Measurements from ENCODE around the gene SUSD6.
"Not testable (repeated sequence)": the region's sequence is repeated elsewhere in the genome, so short reads cannot be mapped to it uniquely, and the experiment has no call there.

Gene SUSD6

GRCh38 chr14:69715725-69716477 lies 104.5 kb downstream of the SUSD6 start:
- DNase-seq, result no peak

- peak; percentile 66 for DNase-seq
Measured at GRCh38 chr14:69716478-69717187, 105.2 kb downstream of the SUSD6 start.

- DNase-seq, result not testable (repeated sequence)
Measured at GRCh38 chr14:69718614-69719013, 107.2 kb downstream of the SUSD6 start.

GRCh38 chr14:69719501-69719951 lies 108.1 kb downstream of the SUSD6 start:
- DNase-seq, result no peak

- DNase-seq, result no peak
Measured at GRCh38 chr14:69720912-69721311, 109.5 kb downstream of the SUSD6 start.

GRCh38 chr14:69726761-69727511 lies 115.5 kb downstream of the SUSD6 start:
- peak; percentile 87 for DNase-seq

GRCh38 chr14:69727860-69728259 lies 116.5 kb downstream of the SUSD6 start:
- no peak for DNase-seq

GRCh38 chr14:69731919-69732598 lies 120.7 kb downstream of the SUSD6 start:
- not testable (repeated sequence) for DNase-seq

GRCh38 chr14:69736405-69736804 lies 125.0 kb downstream of the SUSD6 start:
- not testable (repeated sequence) for DNase-seq

- no peak for DNase-seq
Measured at GRCh38 chr14:69741055-69741454, 129.7 kb downstream of the SUSD6 start.

- DNase-seq, result no peak
Measured at GRCh38 chr14:69749956-69750355, 138.6 kb downstream of the SUSD6 start.

GRCh38 chr14:69750495-69750894 lies 139.1 kb downstream of the SUSD6 start:
- DNase-seq, result no peak

- DNase-seq, result no peak
Measured at GRCh38 chr14:69752773-69753172, 141.4 kb downstream of the SUSD6 start.

GRCh38 chr14:69753860-69754259 lies 142.5 kb downstream of the SUSD6 start:
- DNase-seq, result no peak

- no peak for DNase-seq
Measured at GRCh38 chr14:69754487-69754886, 143.1 kb downstream of the SUSD6 start.

- DNase-seq, result no peak
Measured at GRCh38 chr14:69755296-69755695, 143.9 kb downstream of the SUSD6 start.

- no peak for DNase-seq
Measured at GRCh38 chr14:69755784-69756183, 144.4 kb downstream of the SUSD6 start.

- DNase-seq, result no peak
Measured at GRCh38 chr14:69756298-69756697, 144.9 kb downstream of the SUSD6 start.

GRCh38 chr14:69760810-69761209 lies 149.4 kb downstream of the SUSD6 start:
- no peak for DNase-seq

GRCh38 chr14:69763761-69764510 lies 152.5 kb downstream of the SUSD6 start:
- no peak for DNase-seq
